K562 (cell line): Measurements from ENCODE around the gene OVCH2. TPM values are rescaled to one million over a fixed set of nuclear protein-coding genes. Genes with fewer than 3 reads are reported as not detected.

Source experiments
- ATAC-seq: fragments of 200-7000 bp; cut with Tn5 transposase; 3 replicates; pipeline ENCODE4 v1.9.1; 2020; ENCODE audit warnings: moderate library complexity
- BruUV-seq: library from RNA; stranded (reverse); fragments of 400-500 nt; replicated peaks from 2 replicates; lab custom pipeline; 2021; lab: Mats Ljungman, UMichigan
- CTCF ChIA-PET: fragments of 300-600 bp; formaldehyde crosslinking; extraction: SDS; loops from one replicate; lab custom pipeline; 2021; ENCODE audit warnings: low intra/inter-chr PET ratio; lab: Yijun Ruan, JAX
- POLR2A ChIA-PET: fragments of 300-600, 350-650 bp; sonication (Branson Sonifier 250); formaldehyde crosslinking; extraction: SDS; loops from one replicate; lab custom pipeline; 2021; ENCODE audit warnings: antibody characterized with exemption, inconsistent platforms; lab: Yijun Ruan, JAX
- DNase-seq, 4 experiments: peaks; one replicate each; pipeline versions ENCODE4 v3.0.0 to v3.0.0-alpha.2; 2011 to 2018; ENCODE audit warnings: low spot score in 3 of 4, mixed read lengths in 3 of 4; ENCODE audit errors: extremely low read depth in 1 of 4
- FAIRE-seq: peaks from 2 replicates; lab custom pipeline; 2011; peaks lifted over from hg19 to GRCh38; lab: Jason Lieb, UNC
- H2AFZ ChIP-seq: 2 replicates; pipeline ENCODE4 v1.6.0; 2011; ENCODE audit warnings: low read depth, low read length, control low read depth, inconsistent platforms
- H3K27ac ChIP-seq: fragments of 200-600 bp; 3 replicates; pipeline ENCODE4 v1.8.0; 2011; ENCODE audit warnings: low read depth, mild to moderate bottlenecking, control low read depth, inconsistent platforms, low read length, moderate library complexity, mixed read lengths; ENCODE audit errors: extremely low read depth
- H3K27me3 ChIP-seq, 2 experiments: fragments of 300-600 bp in 1 of 2; 2 replicates in 1 of 2; 3 replicates in 1 of 2; pipeline versions ENCODE4 v1.6.0 to v1.8.0; 2011; ENCODE audit warnings: inconsistent platforms in 2 of 2, low read length in 2 of 2, mild to moderate bottlenecking in 1 of 2, mixed read lengths in 1 of 2, moderate library complexity in 1 of 2; ENCODE audit not compliant: control insufficient read depth in 2 of 2, insufficient read depth in 2 of 2
- H3K36me3 ChIP-seq: fragments of 300-600 bp; 3 replicates; pipeline ENCODE4 v1.8.0; 2011; ENCODE audit warnings: mild to moderate bottlenecking, low read length, inconsistent platforms; ENCODE audit not compliant: control insufficient read depth, insufficient read depth
- H3K4me1 ChIP-seq, 2 experiments: fragments of 200-600 bp in 1 of 2; replicated peaks in 1 of 2; 2 replicates in 1 of 2; 3 replicates in 1 of 2; pipeline versions ENCODE4 v1.5.1 to v1.8.0; 2011; ENCODE audit warnings: inconsistent platforms in 2 of 2, low read length in 2 of 2, mild to moderate bottlenecking in 1 of 2, mixed read lengths in 1 of 2, moderate library complexity in 1 of 2; ENCODE audit not compliant: control insufficient read depth in 2 of 2, insufficient read depth in 2 of 2
- H3K4me2 ChIP-seq: 2 replicates; pipeline ENCODE4 v1.6.1; 2011; ENCODE audit warnings: low read length, control low read depth, inconsistent platforms, mixed read lengths; ENCODE audit not compliant: insufficient read depth
- H3K4me3 ChIP-seq: fragments of 200-600 bp; sonication (generic), shearing (Covaris generic); 2 replicates; pipeline ENCODE4 v1.5.1; 2016; ENCODE audit warnings: control low read depth, inconsistent platforms
- H3K79me2 ChIP-seq: fragments of 200-600 bp; 3 replicates; pipeline ENCODE4 v1.8.0; 2011; ENCODE audit warnings: low read length, inconsistent platforms; ENCODE audit not compliant: control insufficient read depth, insufficient read depth
- H3K9ac ChIP-seq, 2 experiments: 2 replicates each; pipeline versions ENCODE4 v1.6.0 to v1.6.1; 2011; ENCODE audit warnings: low read depth in 2 of 2, low read length in 2 of 2, control low read depth in 1 of 2, inconsistent platforms in 1 of 2, mild to moderate bottlenecking in 1 of 2, mixed read lengths in 1 of 2; ENCODE audit not compliant: insufficient read depth in 1 of 2
- H3K9me1 ChIP-seq: one replicate; pipeline ENCODE4 v1.6.0; 2011; ENCODE audit warnings: inconsistent platforms, mild to moderate bottlenecking, low read length, moderate library complexity; ENCODE audit not compliant: control insufficient read depth, insufficient read depth
- H3K9me3 ChIP-seq: replicated peaks from 2 replicates; pipeline ENCODE4 v1.5.1; 2011; ENCODE audit warnings: low read depth, low read length, inconsistent platforms; ENCODE audit not compliant: control insufficient read depth, insufficient read depth
- H4K20me1 ChIP-seq: replicated peaks from 2 replicates; pipeline ENCODE4 v1.6.1; 2011; ENCODE audit warnings: low read length, inconsistent platforms, mixed read lengths; ENCODE audit not compliant: control insufficient read depth, insufficient read depth
- HIVEP1 ChIP-seq: fragments of 250-450 bp; sonication (Bioruptor Pico); IDR thresholded peaks from 2 replicates; pipeline ENCODE4 v1.4.0; 2020; ENCODE audit warnings: mild to moderate bottlenecking
- PTBP1 ChIP-seq: fragments of 200-400 bp; formaldehyde crosslinking; IDR thresholded peaks from 2 replicates; pipeline ENCODE4 v1.6.1; 2017; ENCODE audit warnings: low read depth, low read length
- SPI1 ChIP-seq: IDR thresholded peaks from 2 replicates; pipeline ENCODE4 v1.6.1; 2011; ENCODE audit warnings: low read depth, low read length, control low read depth, borderline replicate concordance
- ZC3H11A ChIP-seq: IDR thresholded peaks from 2 replicates; pipeline ENCODE4 v1.6.1; 2012; ENCODE audit warnings: low read depth, low read length, improper control_type of control experiment
- WGBS: fragments of 100-300 bp; shearing (Covaris generic); methylation state at CpG from one replicate; pipeline ENCODE4 v1.1.6; 2016; ENCODE audit warnings: low coverage, mixed read lengths; ENCODE audit not compliant: insufficient coverage; ENCODE audit errors: missing lambda C conversion rate; 5-methylcytosine and 5-hydroxymethylcytosine counted together
- in situ Hi-C: fragments of 300-500 bp; cut with MboI; formaldehyde crosslinking; loops from 4 replicates; pipeline ENCODE4 v1.15.0; 2018; ENCODE audit warnings: inconsistent platforms, mixed read lengths
- intact Hi-C: fragments of 100-400 bp; cut with micrococcal nuclease; formaldehyde crosslinking; loops from 2 replicates; pipeline ENCODE4 v1.14.2; 2022
- polyA plus RNA-seq, 8 experiments: library from polyadenylated mRNA; depleted of rRNA in 4 of 8; stranded (reverse) in 5 of 8; unstranded in 3 of 8; fragments of >200 nt; fragmentation: Nextera tagmentation in 2 of 8; fragmentation: Illumina TruSeq in 1 of 8; extraction: Ambion mirVana in 2 of 8; extraction: Trizol in 1 of 8; gene quantifications; 2 replicates each; pipeline versions ENCODE4 v1.2.1 to v1.2.3, GENCODE V29; 2011 to 2014; ENCODE audit warnings: inconsistent platforms in 1 of 8, missing spikeins in 1 of 8
- total RNA-seq, 7 experiments: library from RNA; depleted of rRNA in 6 of 7; stranded (reverse); fragments of >200 nt in 6 of 7; fragmentation: Illumina TruSeq in 2 of 7; extraction: Trizol in 2 of 7; gene quantifications; 2 replicates each; pipeline versions ENCODE4 v1.2.1 to v1.2.3, GENCODE V29; 2011 to 2021; ENCODE audit warnings: low replicate concordance in 1 of 7
- TF ChIP-seq, protein P1 (sequence below): fragments of 150-350 bp; conservative IDR thresholded peaks from 2 replicates; pipeline ENCODE4 v1.6.1; 2014; ENCODE audit warnings: low read length

OVCH2 gene
- total and polyA plus RNA-seq, 9 of the 15 experiments (the other 6 are each of a cell fraction or from before 2014, with no cell fraction given) = not detected

DNA sequence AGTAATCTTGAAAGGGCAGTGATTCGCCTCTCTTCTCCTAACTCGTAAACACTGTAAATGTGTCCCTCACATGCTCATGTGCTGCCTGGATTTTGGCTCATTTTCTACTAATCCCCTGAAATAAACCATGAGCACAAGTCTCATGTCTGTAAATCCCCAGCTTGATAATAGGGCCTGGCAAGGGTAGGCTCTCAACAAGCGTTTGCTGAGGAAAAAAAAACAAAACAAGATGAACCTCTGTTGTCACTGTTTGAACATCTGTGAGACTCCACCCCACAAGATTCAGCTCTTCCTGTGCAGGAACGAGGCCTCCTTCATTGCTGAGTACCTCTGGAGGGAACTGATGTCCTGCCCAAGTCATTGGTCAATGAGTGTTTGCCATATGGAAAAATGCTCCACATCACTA lies 28.5 kb downstream of the OVCH2 start (continued):
- TF ChIP-seq, protein P1, sequence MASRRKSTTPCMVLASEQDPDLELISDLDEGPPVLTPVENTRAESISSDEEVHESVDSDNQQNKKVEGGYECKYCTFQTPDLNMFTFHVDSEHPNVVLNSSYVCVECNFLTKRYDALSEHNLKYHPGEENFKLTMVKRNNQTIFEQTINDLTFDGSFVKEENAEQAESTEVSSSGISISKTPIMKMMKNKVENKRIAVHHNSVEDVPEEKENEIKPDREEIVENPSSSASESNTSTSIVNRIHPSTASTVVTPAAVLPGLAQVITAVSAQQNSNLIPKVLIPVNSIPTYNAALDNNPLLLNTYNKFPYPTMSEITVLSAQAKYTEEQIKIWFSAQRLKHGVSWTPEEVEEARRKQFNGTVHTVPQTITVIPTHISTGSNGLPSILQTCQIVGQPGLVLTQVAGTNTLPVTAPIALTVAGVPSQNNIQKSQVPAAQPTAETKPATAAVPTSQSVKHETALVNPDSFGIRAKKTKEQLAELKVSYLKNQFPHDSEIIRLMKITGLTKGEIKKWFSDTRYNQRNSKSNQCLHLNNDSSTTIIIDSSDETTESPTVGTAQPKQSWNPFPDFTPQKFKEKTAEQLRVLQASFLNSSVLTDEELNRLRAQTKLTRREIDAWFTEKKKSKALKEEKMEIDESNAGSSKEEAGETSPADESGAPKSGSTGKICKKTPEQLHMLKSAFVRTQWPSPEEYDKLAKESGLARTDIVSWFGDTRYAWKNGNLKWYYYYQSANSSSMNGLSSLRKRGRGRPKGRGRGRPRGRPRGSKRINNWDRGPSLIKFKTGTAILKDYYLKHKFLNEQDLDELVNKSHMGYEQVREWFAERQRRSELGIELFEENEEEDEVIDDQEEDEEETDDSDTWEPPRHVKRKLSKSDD = no peak
- no peak for TF ChIP-seq PTBP1
- no peak for TF ChIP-seq ZC3H11A
- TF ChIP-seq, all 486 proteins: peak for 0

DNA sequence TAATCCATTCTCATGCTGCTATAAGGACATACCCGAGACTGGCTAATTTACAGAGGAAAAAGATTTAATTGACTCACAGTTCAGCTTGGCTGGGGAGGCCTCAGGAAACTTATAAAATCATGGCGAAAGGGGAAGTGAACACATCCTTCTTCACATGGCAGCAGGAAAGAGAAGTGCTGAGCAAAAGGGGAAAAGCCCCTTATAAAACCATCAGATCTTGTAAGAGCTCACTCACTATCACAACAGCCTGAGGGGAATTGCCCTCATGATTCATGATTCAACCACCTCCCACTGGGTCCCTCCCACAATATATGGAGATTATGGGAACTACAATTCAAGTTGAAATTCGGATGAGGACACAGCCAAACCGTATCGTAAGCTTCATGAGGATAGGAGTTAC lies 29.2 kb downstream of the OVCH2 start:
- BruUV-seq = no TSS peak

More for the DNA sequence above, 29.2 kb downstream of the OVCH2 start:
- Histone ChIP-seq H3K27me3 (peaks cover 0 to 18% of the 10 kb centered on the region in 2 experiments; a peak in 2 of 5 replicates), H3K9ac (no peak overlapping the region), H3K79me2 (no peaks in the 10 kb centered on the region), H3K27ac (no peak overlapping the region), H3K4me3 (no peak overlapping the region), H3K9me1 (no peaks in the 10 kb centered on the region), H2AFZ (no peak overlapping the region), H3K9me3 (no peaks in the 10 kb centered on the region), H3K36me3 (no peaks in the 10 kb centered on the region), H3K4me1 (peaks cover 0 to 12% of the 10 kb centered on the region in 2 experiments; a peak in 3 of 5 replicates), H3K4me2 (no peak overlapping the region), H4K20me1 (no peaks in the 10 kb centered on the region)
- in situ Hi-C loops (no loop called here), intact Hi-C loops (no loop called here)
- TF ChIP-seq HIVEP1 (CRISPR knock-in tag) (no peak), SPI1 (peak; percentile 40; the same call in 1 of the 2 replicates)
- ChIA-PET CTCF (no interaction called here), POLR2A (no interaction called here)
- FAIRE-seq (no peak), DNase-seq (no peak), ATAC-seq (no peak)
- 9% methylated on average over 5 of the region's 5 CpGs for WGBS
